KMS-11 (cell line): Measurements from ENCODE around the gene CHL1.

Experiments used
- H2AFZ ChIP-seq: fragments of 200-600 bp; sonication (generic); 2 replicates; pipeline ENCODE4 v1.6.1; 2016; ENCODE audit warnings: antibody characterized with exemption, mixed run types, low read depth
- H3K27ac ChIP-seq: fragments of 200-600 bp; sonication (generic); 2 replicates; pipeline ENCODE4 v1.6.1; 2016; ENCODE audit warnings: mild to moderate bottlenecking, mixed run types
- H3K27me3 ChIP-seq: fragments of 200-600 bp; sonication (generic); 2 replicates; pipeline ENCODE4 v1.6.1; 2017; ENCODE audit warnings: mild to moderate bottlenecking, low read depth, mixed run types, moderate library complexity; ENCODE audit not compliant: insufficient read depth
- H3K36me3 ChIP-seq: fragments of 200-600 bp; sonication (generic); 2 replicates; pipeline ENCODE4 v1.6.1; 2017; ENCODE audit warnings: mild to moderate bottlenecking, mixed run types; ENCODE audit not compliant: insufficient read depth
- H3K4me1 ChIP-seq: fragments of 200-600 bp; sonication (generic); 2 replicates; pipeline ENCODE4 v1.6.1; 2016; ENCODE audit warnings: mild to moderate bottlenecking, low read depth, mixed run types; ENCODE audit not compliant: poor library complexity, severe bottlenecking
- H3K4me2 ChIP-seq: fragments of 200-600 bp; sonication (generic); 2 replicates; pipeline ENCODE4 v1.7.0; 2016; ENCODE audit warnings: mild to moderate bottlenecking, mixed run types
- H3K4me3 ChIP-seq: fragments of 200-600 bp; sonication (generic); IDR thresholded peaks from 2 replicates; pipeline ENCODE4 v1.6.1; 2017; ENCODE audit warnings: low read depth, low read length, mixed read lengths; ENCODE audit not compliant: insufficient read depth
- H3K79me2 ChIP-seq: fragments of 200-600 bp; sonication (generic); 2 replicates; pipeline ENCODE4 v1.6.1; 2016; ENCODE audit warnings: low read depth, mixed run types; ENCODE audit not compliant: insufficient read depth
- H3K9ac ChIP-seq: fragments of 200-600 bp; sonication (generic); 2 replicates; pipeline ENCODE4 v1.6.1; 2016; ENCODE audit warnings: mild to moderate bottlenecking, mixed run types
- H4K20me1 ChIP-seq: fragments of 200-600 bp; sonication (generic); 2 replicates; pipeline ENCODE4 v1.6.1; 2016; ENCODE audit warnings: mild to moderate bottlenecking, mixed run types; ENCODE audit not compliant: insufficient read depth
- CTCF ChIP-seq: fragments of 200-600 bp; sonication (generic); conservative IDR thresholded peaks from 2 replicates; pipeline ENCODE4 v1.6.1; 2017; ENCODE audit warnings: low read depth, mild to moderate bottlenecking, antibody characterized with exemption, low read length, moderate library complexity, mixed read lengths

Gene CHL1

GRCh38 chr3:317012-317411 is 120.4 kb downstream of the CHL1 start:
- Histone ChIP-seq H2AFZ (no peak overlapping the region), H3K9ac (no peak overlapping the region), H3K27ac (no peak overlapping the region), H3K27me3 (no peaks in the 10 kb centered on the region), H3K79me2 (no peaks in the 10 kb centered on the region), H3K4me3 (no peak overlapping the region), H3K36me3 (no peaks in the 10 kb centered on the region), H4K20me1 (no peaks in the 10 kb centered on the region), H3K4me1 (no peaks in the 10 kb centered on the region), H3K4me2 (no peak overlapping the region)
- TF ChIP-seq CTCF = no peak

GRCh38 chr3:318903-319302 is 122.3 kb downstream of the CHL1 start:
- H3K9ac ChIP-seq = no peak overlapping the region
- TF ChIP-seq CTCF = no peak
- H3K4me1 ChIP-seq = no peaks in the 10 kb centered on the region
- H3K4me2 ChIP-seq = no peak overlapping the region
- no peaks in the 10 kb centered on the region for H4K20me1 ChIP-seq
- H3K27ac ChIP-seq = no peak overlapping the region
- no peaks in the 10 kb centered on the region for H3K27me3 ChIP-seq
- H2AFZ ChIP-seq = no peak overlapping the region
- no peaks in the 10 kb centered on the region for H3K79me2 ChIP-seq
- H3K4me3 ChIP-seq = no peak overlapping the region
- no peaks in the 10 kb centered on the region for H3K36me3 ChIP-seq

GRCh38 chr3:324423-324822 is 127.9 kb downstream of the CHL1 start:
- Histone ChIP-seq H3K4me2 (no peak overlapping the region), H3K79me2 (no peaks in the 10 kb centered on the region), H3K9ac (no peak overlapping the region), H3K27me3 (no peaks in the 10 kb centered on the region), H3K4me1 (no peaks in the 10 kb centered on the region), H3K36me3 (no peaks in the 10 kb centered on the region), H2AFZ (no peak overlapping the region), H4K20me1 (no peaks in the 10 kb centered on the region), H3K4me3 (no peak overlapping the region), H3K27ac (no peak overlapping the region)
- TF ChIP-seq CTCF = no peak

- Histone ChIP-seq H3K4me1 (no peaks in the 10 kb centered on the region), H3K27me3 (no peaks in the 10 kb centered on the region), H3K4me2 (no peak overlapping the region), H3K79me2 (no peaks in the 10 kb centered on the region), H2AFZ (no peak overlapping the region), H3K4me3 (no peak overlapping the region), H3K9ac (no peak overlapping the region), H4K20me1 (no peaks in the 10 kb centered on the region), H3K36me3 (no peaks in the 10 kb centered on the region), H3K27ac (no peak overlapping the region)
- TF ChIP-seq CTCF = no peak
Measured at GRCh38 chr3:325495-325894, 128.9 kb downstream of the CHL1 start.
